SH-SY5Y (cell line): Measurements from ENCODE around the gene TAS1R1.

Experiments
- GATA2 ChIP-seq: IDR thresholded peaks from 2 replicates; pipeline ENCODE4 v1.6.1; 2011; ENCODE audit warnings: mild to moderate bottlenecking, low read depth, low read length
- GATA3 ChIP-seq: IDR thresholded peaks from 2 replicates; pipeline ENCODE4 v1.6.1; 2011; ENCODE audit warnings: low read depth, mild to moderate bottlenecking, low read length, moderate library complexity

GRCh38 chr1:6590046-6590445, 34.9 kb downstream of the TAS1R1 start:
- no peak for TF ChIP-seq GATA2
- no peak for TF ChIP-seq GATA3
